WI38 (cell line): ENCODE data around the gene SPTBN4.

Experiments used
- H3K4me3 ChIP-seq: 2 replicates; pipeline ENCODE4 v1.5.1; 2011; ENCODE audit warnings: low read depth, mild to moderate bottlenecking, control low read depth, low read length
- CTCF ChIP-seq: IDR thresholded peaks from 2 replicates; pipeline ENCODE4 v1.5.1; 2012; ENCODE audit warnings: low read depth, mild to moderate bottlenecking, control low read depth, low read length

The SPTBN4 gene

DNA sequence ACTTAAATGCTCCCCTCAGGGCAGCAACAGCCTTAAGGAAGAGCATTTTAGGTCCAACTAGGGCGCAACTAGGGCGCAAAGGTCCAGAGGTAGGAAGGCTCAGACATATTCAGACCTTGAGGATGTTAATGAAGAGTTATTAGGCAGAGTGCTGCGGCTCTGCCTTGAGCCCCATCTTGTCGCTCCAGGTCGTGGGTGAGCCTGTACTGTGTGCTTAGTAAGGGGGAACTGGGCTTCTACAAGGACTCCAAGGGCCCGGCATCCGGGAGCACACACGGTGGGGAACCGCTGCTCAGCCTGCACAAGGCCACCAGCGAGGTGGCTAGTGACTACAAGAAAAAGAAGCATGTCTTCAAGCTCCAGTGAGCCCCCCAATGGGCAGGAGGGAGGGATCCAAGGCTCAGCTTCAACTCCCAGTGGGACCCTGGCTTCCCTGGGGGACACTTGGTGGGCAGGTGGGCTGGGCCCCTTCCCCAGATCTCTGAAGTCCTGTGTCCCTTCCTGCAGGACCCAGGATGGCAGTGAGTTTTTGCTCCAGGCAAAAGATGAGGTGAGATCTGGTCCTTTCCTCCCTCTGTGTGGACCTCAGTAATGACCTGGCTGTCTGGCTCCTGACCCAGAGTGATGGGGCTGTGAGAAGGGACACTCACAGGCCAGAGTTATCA, 105.2 kb downstream of the SPTBN4 start:
- H3K4me3 ChIP-seq = no peak overlapping the region
- no peak for TF ChIP-seq CTCF

- no peak overlapping the region for H3K4me3 ChIP-seq
- TF ChIP-seq CTCF = no peak
Observed at GRCh38 chr19:40575326-40575725, 108.5 kb downstream of the SPTBN4 start.

DNA sequence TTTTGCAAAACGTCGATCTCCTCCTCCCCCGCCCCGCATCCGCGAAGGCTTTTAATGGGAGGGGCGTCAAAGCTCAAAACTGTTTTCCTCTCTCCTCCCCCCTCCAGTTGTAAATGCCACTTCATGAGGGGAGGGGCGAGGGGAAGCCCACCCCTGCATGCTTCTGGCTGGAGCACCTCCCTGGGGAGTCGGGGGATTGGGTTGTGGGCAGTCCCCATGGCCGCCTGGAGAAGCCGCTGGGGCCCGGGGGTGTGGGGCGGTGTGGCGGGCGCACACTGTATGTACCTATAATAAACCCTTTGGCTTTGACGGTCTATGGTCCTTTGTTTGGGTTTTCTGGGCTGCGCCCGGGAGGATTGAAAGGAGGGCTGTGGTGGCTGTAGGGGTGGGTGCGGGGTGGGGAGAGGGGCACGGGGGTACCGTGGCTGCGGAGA, 109.4 kb downstream of the SPTBN4 start:
- TF ChIP-seq CTCF = no peak
- peak overlapping the region; percentile 92 for H3K4me3 ChIP-seq

GRCh38 chr19:40576585-40577451, 110.0 kb downstream of the SPTBN4 start, which contains the start of gene SHKBP1:
Gene SHKBP1 (plus strand): TSS chr19:40576873. CDS start chr19:40576900, 27 bp downstream.
- peak within 1 kb of the TSS; percentile 92 for H3K4me3 ChIP-seq
- TF ChIP-seq CTCF = no peak

- no peak overlapping the region for H3K4me3 ChIP-seq
- no peak for TF ChIP-seq CTCF
Observed at GRCh38 chr19:40578442-40578908, 111.7 kb downstream of the SPTBN4 start.

GRCh38 chr19:40580619-40581018, 113.8 kb downstream of the SPTBN4 start:
- no peak overlapping the region for H3K4me3 ChIP-seq
- no peak for TF ChIP-seq CTCF

DNA sequence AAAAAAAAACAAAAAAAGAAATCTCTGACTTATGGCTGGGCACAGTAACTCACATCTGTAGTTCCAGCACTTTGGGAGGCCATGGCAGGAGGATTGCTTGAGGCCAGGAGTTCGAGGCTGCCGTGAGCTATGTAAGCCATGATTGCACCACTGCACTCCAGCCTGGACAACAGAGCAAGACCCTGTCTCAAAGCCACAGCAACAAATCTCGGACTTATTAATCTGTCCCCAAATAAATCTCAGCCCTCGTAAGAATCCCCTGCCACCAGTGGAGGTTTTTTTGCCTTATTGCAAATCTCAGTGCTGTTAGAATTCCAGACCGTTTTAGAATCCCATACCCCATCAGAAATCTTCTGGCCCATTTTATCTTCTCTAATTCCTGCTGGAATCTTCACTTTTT, 114.7 kb downstream of the SPTBN4 start:
- H3K4me3 ChIP-seq = no peak overlapping the region
- TF ChIP-seq CTCF = no peak
